Measurements from ENCODE around the gene IGSF8.

The IGSF8 gene

GRCh38 chr1:160082487-160082886 lies 15.9 kb downstream of the IGSF8 start:
- H3K9ac ChIP-seq, result no peak overlapping the region
- no peak overlapping the region for H2AFZ ChIP-seq
- no peak overlapping the region for H3K4me3 ChIP-seq (ENCODE audit: low read depth, low read length)
- TF ChIP-seq CTCF (IDR thresholded peaks at IDR 0.05), result no peak
- H3K27me3 ChIP-seq (ENCODE audit: control insufficient read depth, insufficient read depth, low read length), result no peaks in the 10 kb centered on the region
- no peak overlapping the region for H3K27ac ChIP-seq
- H3K36me3 ChIP-seq (ENCODE audit: control insufficient read depth, insufficient read depth, low read length), result no peaks in the 10 kb centered on the region
- no peak overlapping the region for H3K4me2 ChIP-seq (ENCODE audit: low read length)
- H3K79me2 ChIP-seq, result no peaks in the 10 kb centered on the region
- no peaks in the 10 kb centered on the region for H3K9me3 ChIP-seq (ENCODE audit: control insufficient read depth, low read length)
- no peaks in the 10 kb centered on the region for H3K4me1 ChIP-seq

GRCh38 chr1:160081261-160081936 lies 17.0 kb downstream of the IGSF8 start, which contains the start of gene KCNJ9:
Gene KCNJ9 (plus strand): TSS chr1:160081538. CDS start chr1:160084031, 2,493 bp downstream.
- no peaks in the 10 kb centered on the region for H3K79me2 ChIP-seq
- TF ChIP-seq CTCF (IDR thresholded peaks at IDR 0.05), result no peak
- no peak within 1 kb of the TSS for H2AFZ ChIP-seq
- no peaks in the 10 kb centered on the region for H3K27me3 ChIP-seq (ENCODE audit: control insufficient read depth, insufficient read depth, low read length)
- H3K4me3 ChIP-seq (ENCODE audit: low read depth, low read length), result no peak within 1 kb of the TSS
- H3K9me3 ChIP-seq (ENCODE audit: control insufficient read depth, low read length), result no peaks in the 10 kb centered on the region
- H3K4me1 ChIP-seq, result no peaks in the 10 kb centered on the region
- no peak within 1 kb of the TSS for H3K27ac ChIP-seq
- H3K4me2 ChIP-seq (ENCODE audit: low read length), result no peak within 1 kb of the TSS
- no peaks in the 10 kb centered on the region for H3K36me3 ChIP-seq (ENCODE audit: control insufficient read depth, insufficient read depth, low read length)
- H3K9ac ChIP-seq, result no peak within 1 kb of the TSS

- H3K79me2 ChIP-seq, result no peaks in the 10 kb centered on the region
- no peak overlapping the region for H3K9ac ChIP-seq
- H2AFZ ChIP-seq, result no peak overlapping the region
- H3K4me3 ChIP-seq (ENCODE audit: low read depth, low read length), result no peak overlapping the region
- no peaks in the 10 kb centered on the region for H3K4me1 ChIP-seq
- H3K27ac ChIP-seq, result no peak overlapping the region
- no peaks in the 10 kb centered on the region for H3K27me3 ChIP-seq (ENCODE audit: control insufficient read depth, insufficient read depth, low read length)
- no peak overlapping the region for H3K4me2 ChIP-seq (ENCODE audit: low read length)
- H3K36me3 ChIP-seq (ENCODE audit: control insufficient read depth, insufficient read depth, low read length), result no peaks in the 10 kb centered on the region
- no peak for TF ChIP-seq CTCF (IDR thresholded peaks at IDR 0.05)
- H3K9me3 ChIP-seq (ENCODE audit: control insufficient read depth, low read length), result no peaks in the 10 kb centered on the region
Observed at GRCh38 chr1:160080381-160081100, 17.9 kb downstream of the IGSF8 start.

- H3K36me3 ChIP-seq (ENCODE audit: control insufficient read depth, insufficient read depth, low read length), result no peaks in the 10 kb centered on the region
- no peaks in the 10 kb centered on the region for H3K4me1 ChIP-seq
- H3K27ac ChIP-seq, result no peak overlapping the region
- H3K9ac ChIP-seq, result no peak overlapping the region
- H3K27me3 ChIP-seq (ENCODE audit: control insufficient read depth, insufficient read depth, low read length), result no peaks in the 10 kb centered on the region
- no peaks in the 10 kb centered on the region for H3K79me2 ChIP-seq
- no peaks in the 10 kb centered on the region for H3K9me3 ChIP-seq (ENCODE audit: control insufficient read depth, low read length)
- no peak overlapping the region for H2AFZ ChIP-seq
- no peak for TF ChIP-seq CTCF (IDR thresholded peaks at IDR 0.05)
- no peak overlapping the region for H3K4me3 ChIP-seq (ENCODE audit: low read depth, low read length)
- no peak overlapping the region for H3K4me2 ChIP-seq (ENCODE audit: low read length)
Observed at GRCh38 chr1:160079448-160079847, 19.0 kb downstream of the IGSF8 start.
